Ovary (tissue), 9 donors: ENCODE results near the gene SERPINE3. TPM values are rescaled to one million over a fixed set of nuclear protein-coding genes. Genes with fewer than 3 reads are reported as not detected.

ENCODE experiments used
- DNase-seq, 5 donors: peaks; one replicate each; pipeline ENCODE4 v3.0.0-alpha.2; 2019 to 2020
- H3K27ac ChIP-seq, 2 donors: fragments of 200-600 bp; one replicate each; pipeline versions ENCODE4 v1.5.1 to v1.8.0; 2019 to 2022
- H3K27me3 ChIP-seq: fragments of 200-600 bp; one replicate; pipeline ENCODE4 v1.8.0; 2022
- H3K36me3 ChIP-seq: fragments of 200-600 bp; sonication (generic); one replicate; pipeline ENCODE4 v1.5.1; 2019
- H3K4me1 ChIP-seq: one replicate; pipeline ENCODE4 v1.8.1; 2013; ENCODE audit warnings: mild to moderate bottlenecking, moderate library complexity; ENCODE audit not compliant: insufficient read depth
- H3K4me3 ChIP-seq: fragments of 200-600 bp; sonication (generic); one replicate; pipeline ENCODE4 v1.5.1; 2017
- H3K9me3 ChIP-seq, 2 donors: fragments of 200-600 bp in 1 of 2; sonication (generic) in 1 of 2; one replicate each; pipeline versions ENCODE4 v1.5.1 to v1.8.1; 2013 to 2019; ENCODE audit warnings: mild to moderate bottlenecking in 1 of 2, moderate library complexity in 1 of 2
- EP300 ChIP-seq: sonication (generic); formaldehyde crosslinking; IDR thresholded peaks from one replicate; pipeline ENCODE4 v1.6.1; 2017; ENCODE audit warnings: antibody characterized with exemption
- POLR2A ChIP-seq: fragments of 450-650 bp; IDR thresholded peaks from one replicate; pipeline ENCODE4 v1.6.1; 2017; ENCODE audit warnings: antibody characterized with exemption, mild to moderate bottlenecking, moderate library complexity
- WGBS, 3 donors: extraction: QIAGEN DNeasy Blood & Tissue Kit in 1 of 3; methylation state at CpG; one replicate each; pipeline versions ENCODE4 v1.1.5 to v1.1.7; 2013 to 2017; 5-methylcytosine and 5-hydroxymethylcytosine counted together
- intact Hi-C, 4 donors: fragments of 100-400 bp; cut with DNase I; formaldehyde crosslinking; loops; one replicate each; pipeline versions ENCODE4 v1.11.0 to v1.15.1; 2022 to 2023
- polyA plus RNA-seq, 2 donors: library from polyadenylated mRNA; stranded (reverse); fragments of 200-250 nt in 1 of 2; fragments of 350-450 nt in 1 of 2; fragmentation: Illumina TruSeq in 1 of 2; extraction: RNeasy Lipid Tissue Mini Kit (QIAGEN cat#74804) in 1 of 2; gene quantifications; one replicate each; pipeline ENCODE4 v1.2.3, GENCODE V29; 2013 to 2014
- total RNA-seq, 7 donors: library from RNA; depleted of rRNA in 2 of 7; stranded (reverse); fragments of >200 nt in 2 of 7; fragmentation: NEBNext Ultra II Directional in 3 of 7; extraction: Animal tissue kit (Norgen Biotek cat#: 25700) in 3 of 7; gene quantifications; one replicate each; pipeline versions ENCODE4 v1.1.0 to v1.2.4, GENCODE V29; 2016 to 2023
- TF ChIP-seq, protein P1 (sequence below), 3 donors: fragments of 450-650 bp in 2 of 3; fragments of 200-600 bp in 1 of 3; IDR thresholded peaks; one replicate each; pipeline versions ENCODE4 v1.5.1 to v1.8.0; 2016 to 2022; ENCODE audit warnings: antibody characterized with exemption in 3 of 3, mild to moderate bottlenecking in 1 of 3
- donor health status: DM: no; HTN: no; CAD: no; lungs with moderate emphysema.
- donor health status: DM: no; HTN: no; CAD: no.
- donor health status: Bipolar disorder and iron deficiency.
- donor health status: DM: yes; HTN: yes; CAD: no.
- donor health status: DM: no; HTN: no; CAD: no.
- donor health status: DM: yes; HTN: yes; CAD: no.

Gene SERPINE3
- total and polyA plus RNA-seq, 9 donors, result 0.11 to 0.18 TPM; not detected in 7

DNA sequence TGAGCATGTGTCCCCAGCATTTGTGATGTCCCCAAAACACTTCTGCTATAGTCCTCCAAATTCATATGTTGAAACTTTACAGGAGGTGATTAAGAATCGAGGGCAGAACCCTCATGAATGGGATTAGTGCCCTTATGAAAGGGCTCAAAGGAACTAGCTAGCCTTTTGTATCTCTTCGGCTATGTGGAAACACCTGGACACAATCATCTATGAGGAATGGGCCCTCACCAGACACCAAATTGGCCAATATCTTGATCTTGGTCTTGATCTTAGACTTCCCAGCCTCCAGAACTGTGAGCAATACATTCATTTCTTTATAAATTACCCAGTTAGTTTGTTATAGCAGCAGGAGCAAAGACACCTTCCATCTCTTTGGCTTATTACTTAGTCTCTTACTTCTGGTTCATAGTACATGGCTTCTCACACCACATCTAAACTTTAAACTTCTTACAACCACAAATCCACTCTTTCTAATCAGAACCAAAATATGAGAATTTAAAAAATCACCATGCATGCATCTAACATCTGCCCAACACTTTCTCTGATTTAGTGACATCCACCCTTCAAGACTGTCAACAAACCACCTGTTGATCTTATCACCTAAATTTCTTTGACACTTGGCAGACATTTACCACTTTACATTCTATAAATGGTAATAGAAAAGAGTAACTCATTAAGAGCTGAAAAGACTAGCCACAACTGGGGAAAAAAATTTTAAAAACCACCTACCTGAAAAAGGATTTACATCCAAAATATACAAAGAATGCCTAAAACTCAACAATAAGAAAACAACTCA is 6.7 kb upstream of the SERPINE3 start:
- no peak for DNase-seq
- H3K36me3 ChIP-seq, result no peaks in the 10 kb centered on the region
- no peaks in the 10 kb centered on the region for H3K27me3 ChIP-seq
- H3K4me1 ChIP-seq, result no peaks in the 10 kb centered on the region
- no peak overlapping the region for H3K27ac ChIP-seq
- no peak overlapping the region for H3K4me3 ChIP-seq
- WGBS, 3 donors, result 81 to 93% (median 90%) methylated on average over 2 of the region's 2 CpGs
- TF ChIP-seq, protein P1, sequence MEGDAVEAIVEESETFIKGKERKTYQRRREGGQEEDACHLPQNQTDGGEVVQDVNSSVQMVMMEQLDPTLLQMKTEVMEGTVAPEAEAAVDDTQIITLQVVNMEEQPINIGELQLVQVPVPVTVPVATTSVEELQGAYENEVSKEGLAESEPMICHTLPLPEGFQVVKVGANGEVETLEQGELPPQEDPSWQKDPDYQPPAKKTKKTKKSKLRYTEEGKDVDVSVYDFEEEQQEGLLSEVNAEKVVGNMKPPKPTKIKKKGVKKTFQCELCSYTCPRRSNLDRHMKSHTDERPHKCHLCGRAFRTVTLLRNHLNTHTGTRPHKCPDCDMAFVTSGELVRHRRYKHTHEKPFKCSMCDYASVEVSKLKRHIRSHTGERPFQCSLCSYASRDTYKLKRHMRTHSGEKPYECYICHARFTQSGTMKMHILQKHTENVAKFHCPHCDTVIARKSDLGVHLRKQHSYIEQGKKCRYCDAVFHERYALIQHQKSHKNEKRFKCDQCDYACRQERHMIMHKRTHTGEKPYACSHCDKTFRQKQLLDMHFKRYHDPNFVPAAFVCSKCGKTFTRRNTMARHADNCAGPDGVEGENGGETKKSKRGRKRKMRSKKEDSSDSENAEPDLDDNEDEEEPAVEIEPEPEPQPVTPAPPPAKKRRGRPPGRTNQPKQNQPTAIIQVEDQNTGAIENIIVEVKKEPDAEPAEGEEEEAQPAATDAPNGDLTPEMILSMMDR (IDR thresholded peaks at IDR 0.05), result no peak
- TF ChIP-seq POLR2A (no peak), EP300 (no peak)
- intact Hi-C loops, result no loop called here
- H3K9me3 ChIP-seq, result no peaks in the 10 kb centered on the region

DNA sequence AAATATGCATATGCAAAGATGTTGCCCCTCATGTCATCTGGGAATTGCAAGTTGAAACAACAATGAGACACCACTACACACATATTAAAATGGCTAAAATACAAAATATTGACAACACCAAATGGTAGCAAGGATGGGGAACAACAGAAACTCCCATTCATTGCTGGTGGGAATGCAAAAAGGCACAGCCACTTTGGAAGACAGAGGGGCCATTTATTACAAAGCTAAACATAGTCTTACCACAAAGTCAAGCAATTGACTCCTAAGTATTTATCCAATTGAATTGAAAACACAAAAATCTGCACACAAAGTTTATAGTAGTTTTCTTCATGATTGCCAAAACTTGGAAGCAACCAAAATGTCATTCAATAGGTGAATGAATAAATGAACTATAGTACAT is 6.1 kb upstream of the SERPINE3 start:
- Histone ChIP-seq H3K9me3 (no peaks in the 10 kb centered on the region), H3K36me3 (no peaks in the 10 kb centered on the region), H3K27ac (no peak overlapping the region), H3K4me1 (no peaks in the 10 kb centered on the region), H3K27me3 (no peaks in the 10 kb centered on the region), H3K4me3 (no peak overlapping the region)
- TF ChIP-seq, protein P1 (IDR thresholded peaks at IDR 0.05), result no peak
- TF ChIP-seq POLR2A (no peak), EP300 (no peak)
- intact Hi-C loops, result no loop called here
- no peak for DNase-seq

DNA sequence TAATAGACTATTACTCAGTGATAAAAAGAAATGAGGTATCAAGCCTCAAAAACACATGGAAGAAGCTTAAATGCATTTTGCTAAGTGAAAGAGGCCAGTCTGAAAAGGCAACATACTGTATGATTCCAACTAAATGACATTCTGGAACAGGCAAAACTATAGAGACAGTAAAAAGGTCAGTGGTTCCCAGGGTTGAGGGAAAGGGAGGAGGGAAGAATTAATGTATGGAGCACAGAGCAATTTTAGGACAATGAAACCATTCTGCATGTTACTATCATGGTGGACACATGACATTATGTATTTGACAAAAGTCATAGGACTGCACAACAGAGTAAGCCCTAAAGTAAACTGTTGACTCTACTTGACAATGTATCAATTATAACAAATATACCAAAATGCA is 5.7 kb upstream of the SERPINE3 start:
- TF ChIP-seq EP300 (no peak), POLR2A (no peak)
- TF ChIP-seq, protein P1 (IDR thresholded peaks at IDR 0.05), result no peak

DNA sequence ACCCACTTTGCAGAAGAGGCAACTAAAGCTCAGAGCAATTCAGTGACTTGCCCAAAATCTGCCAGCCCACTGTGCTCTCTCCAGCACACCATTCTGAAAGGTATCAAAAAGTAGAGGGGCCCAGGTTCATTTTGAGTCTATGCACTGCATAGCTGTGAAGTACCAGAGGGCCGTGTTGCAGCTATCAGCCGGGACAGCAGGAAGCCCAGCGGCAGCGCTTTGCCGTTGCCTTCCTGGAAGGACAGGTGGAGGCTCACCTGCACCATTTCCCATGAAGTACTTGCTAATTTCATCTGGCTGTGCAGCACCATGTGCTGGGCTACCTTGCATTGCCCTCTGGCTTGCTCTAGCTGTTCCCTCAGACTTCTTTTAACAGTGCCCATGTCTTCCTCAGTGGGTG is 2.7 kb upstream of the SERPINE3 start:
- 85 to 97% (median 88%) methylated on average over 5 of the region's 5 CpGs for WGBS, 3 donors

More for the DNA sequence above, 5.7 kb upstream of the SERPINE3 start:
- Histone ChIP-seq H3K9me3 (no peaks in the 10 kb centered on the region), H3K4me3 (no peak overlapping the region), H3K36me3 (no peaks in the 10 kb centered on the region), H3K27ac (no peak overlapping the region), H3K4me1 (no peaks in the 10 kb centered on the region), H3K27me3 (no peaks in the 10 kb centered on the region)
- DNase-seq, result no peak
- intact Hi-C loops, result no loop called here

More for the DNA sequence above, 2.7 kb upstream of the SERPINE3 start:
- Histone ChIP-seq H3K4me1 (no peaks in the 10 kb centered on the region), H3K27ac (no peak overlapping the region), H3K27me3 (no peaks in the 10 kb centered on the region), H3K9me3 (no peaks in the 10 kb centered on the region), H3K36me3 (no peaks in the 10 kb centered on the region), H3K4me3 (no peak overlapping the region)
- DNase-seq, result no peak
- TF ChIP-seq POLR2A (no peak), EP300 (no peak)
- TF ChIP-seq, protein P1 (IDR thresholded peaks at IDR 0.05), result no peak
- intact Hi-C loops, result no loop called here
